HEK293 (cell line): ENCODE data around the gene TEX2.

ENCODE experiments used
- CTCF ChIA-PET: fragments of 350-600 bp; formaldehyde crosslinking; extraction: SDS; loops from one replicate; lab custom pipeline; 2021; ENCODE audit warnings: antibody characterized with exemption; lab: Yijun Ruan, JAX
- POLR2A ChIA-PET: fragments of 300-600 bp; formaldehyde crosslinking; extraction: SDS; loops from one replicate; lab custom pipeline; 2020; ENCODE audit warnings: antibody characterized with exemption, inconsistent platforms; lab: Yijun Ruan, JAX
- H3K27ac ChIP-seq: fragments of 200-500 bp; sonication (Bioruptor generic); 2 replicates; pipeline ENCODE4 v1.5.1; 2014; ENCODE audit warnings: low read depth, low read length, control low read depth, inconsistent platforms; ENCODE audit errors: extremely low read depth
- H3K36me3 ChIP-seq, 2 experiments: fragments of 200-500 bp in 1 of 2; sonication (Bioruptor generic) in 1 of 2; 1 replicate in 1 of 2; 2 replicates in 1 of 2; pipeline ENCODE4 v1.5.1; 2014 to 2017; ENCODE audit warnings: inconsistent platforms in 2 of 2, low read length in 2 of 2; ENCODE audit not compliant: control insufficient read depth in 2 of 2, insufficient read depth in 1 of 2
- H3K4me1 ChIP-seq: fragments of 200-500 bp; sonication (Bioruptor generic); 2 replicates; pipeline ENCODE4 v1.5.1; 2014; ENCODE audit warnings: mild to moderate bottlenecking, low read length, inconsistent platforms; ENCODE audit not compliant: control insufficient read depth, insufficient read depth
- H3K4me3 ChIP-seq: 2 replicates; pipeline ENCODE4 v1.5.1; 2011; ENCODE audit warnings: low read depth, mild to moderate bottlenecking, control low read depth, low read length, moderate library complexity
- H3K9me3 ChIP-seq: fragments of 200-500 bp; sonication (Bioruptor generic); 2 replicates; pipeline ENCODE4 v1.5.1; 2014; ENCODE audit warnings: low read depth, low read length, inconsistent platforms; ENCODE audit not compliant: control insufficient read depth, insufficient read depth
- EGR2 ChIP-seq: fragments of 450-650 bp; formaldehyde crosslinking; IDR thresholded peaks from 2 replicates; pipeline ENCODE4 v1.5.1; 2016; ENCODE audit warnings: low read depth, missing biosample characterization, missing genetic modification characterization
- FEZF1 ChIP-seq: fragments of 450-650 bp; formaldehyde crosslinking; IDR thresholded peaks from 2 replicates; pipeline ENCODE4 v1.5.1; 2016; ENCODE audit warnings: missing biosample characterization, missing genetic modification characterization
- GLIS1 ChIP-seq: fragments of 450-650 bp; formaldehyde crosslinking; IDR thresholded peaks from 2 replicates; pipeline ENCODE4 v1.5.1; 2016; ENCODE audit warnings: missing biosample characterization, missing genetic modification characterization
- KLF1 ChIP-seq: fragments of 450-650 bp; formaldehyde crosslinking; IDR thresholded peaks from 2 replicates; pipeline ENCODE4 v1.5.1; 2016; ENCODE audit warnings: missing biosample characterization, missing genetic modification characterization
- PBX3 ChIP-seq: sonication (generic); formaldehyde crosslinking; IDR thresholded peaks from 2 replicates; pipeline ENCODE4 v1.8.1; 2022; ENCODE audit warnings: mild to moderate bottlenecking, moderate library complexity, missing genetic modification reagents
- PRDM4 ChIP-seq: fragments of 450-650 bp; formaldehyde crosslinking; IDR thresholded peaks from 2 replicates; pipeline ENCODE4 v1.5.1; 2017; ENCODE audit warnings: missing biosample characterization, missing genetic modification characterization
- SCRT2 ChIP-seq: fragments of 450-650 bp; formaldehyde crosslinking; IDR thresholded peaks from 2 replicates; pipeline ENCODE4 v1.5.1; 2016; ENCODE audit warnings: missing biosample characterization, missing genetic modification characterization
- TCF7L2 ChIP-seq: IDR thresholded peaks from 2 replicates; pipeline ENCODE4 v1.6.1; 2011; ENCODE audit warnings: low read depth, mild to moderate bottlenecking, inconsistent platforms, low read length, moderate library complexity, borderline replicate concordance
- ZFP3 ChIP-seq: fragments of 450-650 bp; formaldehyde crosslinking; IDR thresholded peaks from 2 replicates; pipeline ENCODE4 v1.5.1; 2016; ENCODE audit warnings: low read depth, missing biosample characterization, missing genetic modification characterization
- ZNF138 ChIP-seq: fragments of 450-650 bp; formaldehyde crosslinking; IDR thresholded peaks from 2 replicates; pipeline ENCODE4 v1.5.1; 2016; ENCODE audit warnings: missing biosample characterization, missing genetic modification characterization, borderline replicate concordance
- ZNF184 ChIP-seq: fragments of 450-650 bp; IDR thresholded peaks from 2 replicates; pipeline ENCODE4 v1.5.1; 2018; ENCODE audit warnings: missing biosample characterization, mild to moderate bottlenecking, missing genetic modification characterization
- ZNF19 ChIP-seq: fragments of 450-650 bp; formaldehyde crosslinking; IDR thresholded peaks from 2 replicates; pipeline ENCODE4; 2016; ENCODE audit warnings: missing biosample characterization, missing genetic modification characterization, low read depth
- ZNF2 ChIP-seq: fragments of 450-650 bp; formaldehyde crosslinking; IDR thresholded peaks from 2 replicates; pipeline ENCODE4 v1.5.1; 2016; ENCODE audit warnings: missing biosample characterization, missing genetic modification characterization
- ZNF202 ChIP-seq: fragments of 450-650 bp; formaldehyde crosslinking; IDR thresholded peaks from 2 replicates; pipeline ENCODE4 v1.5.1; 2016; ENCODE audit warnings: missing biosample characterization, missing genetic modification characterization, borderline replicate concordance
- ZNF266 ChIP-seq: fragments of 450-650 bp; formaldehyde crosslinking; IDR thresholded peaks from 2 replicates; pipeline ENCODE4 v1.5.1; 2016; ENCODE audit warnings: missing biosample characterization, missing genetic modification characterization, low read depth
- ZNF48 ChIP-seq: fragments of 450-650 bp; formaldehyde crosslinking; IDR thresholded peaks from 2 replicates; pipeline ENCODE4 v1.5.1; 2016; ENCODE audit warnings: missing biosample characterization, missing genetic modification characterization
- ZNF513 ChIP-seq: fragments of 450-650 bp; IDR thresholded peaks from 2 replicates; pipeline ENCODE4 v1.5.1; 2018; ENCODE audit warnings: missing biosample characterization, missing genetic modification characterization
- ZNF623 ChIP-seq: fragments of 450-650 bp; formaldehyde crosslinking; IDR thresholded peaks from 2 replicates; pipeline ENCODE4 v1.5.1; 2016; ENCODE audit warnings: missing biosample characterization, missing genetic modification characterization
- ZNF830 ChIP-seq: fragments of 450-650 bp; IDR thresholded peaks from 2 replicates; pipeline ENCODE4 v1.5.0; 2018; ENCODE audit warnings: missing biosample characterization, missing genetic modification characterization, low read depth, mild to moderate bottlenecking, moderate library complexity
- TF ChIP-seq, protein P1 (sequence below): fragments of 450-650 bp; formaldehyde crosslinking; IDR thresholded peaks from 2 replicates; pipeline ENCODE4 v1.5.1; 2016; ENCODE audit warnings: missing biosample characterization, missing genetic modification characterization, low read depth
- TF ChIP-seq, protein P2 (sequence below): fragments of 450-650 bp; formaldehyde crosslinking; IDR thresholded peaks from 2 replicates; pipeline ENCODE4 v1.5.1; 2016; ENCODE audit warnings: missing biosample characterization, missing genetic modification characterization
- TF ChIP-seq, protein P3 (sequence below): fragments of 450-650 bp; formaldehyde crosslinking; IDR thresholded peaks from 2 replicates; pipeline ENCODE4 v1.5.0; 2017; ENCODE audit warnings: missing biosample characterization, missing genetic modification characterization, borderline replicate concordance

Gene TEX2

GRCh38 chr17:64130559-64131001 is 132.5 kb downstream of the TEX2 start:
- CTCF ChIA-PET = interaction anchor here (0.6 to 9.9 kb wide), 9 partner anchors 15 to 218 kb away, joined by 3 to 295 read pairs (median 8); partner anchors contain the start of gene CSHL1
- POLR2A ChIA-PET = interaction anchor here (0.5 to 3.5 kb wide), 3 partner anchors 15 to 140 kb away, joined by 3 to 19 read pairs (median 3); no protein-coding TSS in a partner anchor
- TF ChIP-seq PBX3 (peak; percentile 60), PRDM4 (peak; percentile 1; the same call in 1 of the 2 replicates), ZNF513 (tag by site-specific recombination) (no peak)
- Histone ChIP-seq H3K4me1 (peaks cover 8% of the 10 kb centered on the region), H3K36me3 (no peaks in the 10 kb centered on the region), H3K9me3 (no peaks in the 10 kb centered on the region), H3K27ac (no peak overlapping the region), H3K4me3 (peak overlapping the region; percentile 27)

- Histone ChIP-seq H3K4me3 (peak within 1 kb of the TSS; percentile 83), H3K36me3 (no peaks in the 10 kb centered on the region), H3K27ac (peak within 1 kb of the TSS; percentile 70), H3K9me3 (no peaks in the 10 kb centered on the region), H3K4me1 (peaks cover 8% of the 10 kb centered on the region)
- ChIA-PET POLR2A (interaction anchor here (0.5 to 3.5 kb wide), 6 partner anchors 9 to 141 kb away, joined by 3 to 19 read pairs (median 3); no protein-coding TSS in a partner anchor), CTCF (interaction anchor here (0.5 to 9.9 kb wide), 7 partner anchors 9 to 184 kb away, joined by 3 to 295 read pairs (median 3); no protein-coding TSS in a partner anchor)
- no peak for TF ChIP-seq SCRT2 (tag by site-specific recombination)
- TF ChIP-seq ZNF2 = no peak
- TF ChIP-seq, protein P1, sequence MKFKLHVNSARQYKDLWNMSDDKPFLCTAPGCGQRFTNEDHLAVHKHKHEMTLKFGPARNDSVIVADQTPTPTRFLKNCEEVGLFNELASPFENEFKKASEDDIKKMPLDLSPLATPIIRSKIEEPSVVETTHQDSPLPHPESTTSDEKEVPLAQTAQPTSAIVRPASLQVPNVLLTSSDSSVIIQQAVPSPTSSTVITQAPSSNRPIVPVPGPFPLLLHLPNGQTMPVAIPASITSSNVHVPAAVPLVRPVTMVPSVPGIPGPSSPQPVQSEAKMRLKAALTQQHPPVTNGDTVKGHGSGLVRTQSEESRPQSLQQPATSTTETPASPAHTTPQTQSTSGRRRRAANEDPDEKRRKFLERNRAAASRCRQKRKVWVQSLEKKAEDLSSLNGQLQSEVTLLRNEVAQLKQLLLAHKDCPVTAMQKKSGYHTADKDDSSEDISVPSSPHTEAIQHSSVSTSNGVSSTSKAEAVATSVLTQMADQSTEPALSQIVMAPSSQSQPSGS (tag by site-specific recombination) = no peak
- TF ChIP-seq ZFP3 (tag by site-specific recombination) = no peak
- TF ChIP-seq, protein P2, sequence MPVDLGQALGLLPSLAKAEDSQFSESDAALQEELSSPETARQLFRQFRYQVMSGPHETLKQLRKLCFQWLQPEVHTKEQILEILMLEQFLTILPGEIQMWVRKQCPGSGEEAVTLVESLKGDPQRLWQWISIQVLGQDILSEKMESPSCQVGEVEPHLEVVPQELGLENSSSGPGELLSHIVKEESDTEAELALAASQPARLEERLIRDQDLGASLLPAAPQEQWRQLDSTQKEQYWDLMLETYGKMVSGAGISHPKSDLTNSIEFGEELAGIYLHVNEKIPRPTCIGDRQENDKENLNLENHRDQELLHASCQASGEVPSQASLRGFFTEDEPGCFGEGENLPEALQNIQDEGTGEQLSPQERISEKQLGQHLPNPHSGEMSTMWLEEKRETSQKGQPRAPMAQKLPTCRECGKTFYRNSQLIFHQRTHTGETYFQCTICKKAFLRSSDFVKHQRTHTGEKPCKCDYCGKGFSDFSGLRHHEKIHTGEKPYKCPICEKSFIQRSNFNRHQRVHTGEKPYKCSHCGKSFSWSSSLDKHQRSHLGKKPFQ (tag by site-specific recombination) = no peak
- TF ChIP-seq ZNF184 (tag by site-specific recombination) = no peak
- TF ChIP-seq ZNF830 (tag by site-specific recombination) = no peak
- no peak for TF ChIP-seq FEZF1 (tag by site-specific recombination)
- no peak for TF ChIP-seq ZNF48 (tag by site-specific recombination)
- no peak for TF ChIP-seq ZNF19
- no peak for TF ChIP-seq ZNF266 (tag by site-specific recombination)
- TF ChIP-seq, protein P3, sequence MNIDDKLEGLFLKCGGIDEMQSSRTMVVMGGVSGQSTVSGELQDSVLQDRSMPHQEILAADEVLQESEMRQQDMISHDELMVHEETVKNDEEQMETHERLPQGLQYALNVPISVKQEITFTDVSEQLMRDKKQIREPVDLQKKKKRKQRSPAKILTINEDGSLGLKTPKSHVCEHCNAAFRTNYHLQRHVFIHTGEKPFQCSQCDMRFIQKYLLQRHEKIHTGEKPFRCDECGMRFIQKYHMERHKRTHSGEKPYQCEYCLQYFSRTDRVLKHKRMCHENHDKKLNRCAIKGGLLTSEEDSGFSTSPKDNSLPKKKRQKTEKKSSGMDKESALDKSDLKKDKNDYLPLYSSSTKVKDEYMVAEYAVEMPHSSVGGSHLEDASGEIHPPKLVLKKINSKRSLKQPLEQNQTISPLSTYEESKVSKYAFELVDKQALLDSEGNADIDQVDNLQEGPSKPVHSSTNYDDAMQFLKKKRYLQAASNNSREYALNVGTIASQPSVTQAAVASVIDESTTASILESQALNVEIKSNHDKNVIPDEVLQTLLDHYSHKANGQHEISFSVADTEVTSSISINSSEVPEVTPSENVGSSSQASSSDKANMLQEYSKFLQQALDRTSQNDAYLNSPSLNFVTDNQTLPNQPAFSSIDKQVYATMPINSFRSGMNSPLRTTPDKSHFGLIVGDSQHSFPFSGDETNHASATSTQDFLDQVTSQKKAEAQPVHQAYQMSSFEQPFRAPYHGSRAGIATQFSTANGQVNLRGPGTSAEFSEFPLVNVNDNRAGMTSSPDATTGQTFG = no peak
- no peak for TF ChIP-seq TCF7L2
- TF ChIP-seq EGR2 (tag by site-specific recombination) = peak; percentile 63
- no peak for TF ChIP-seq ZNF202 (tag by site-specific recombination)
- peak; percentile 63 for TF ChIP-seq KLF1
- no peak for TF ChIP-seq GLIS1 (tag by site-specific recombination)
- no peak for TF ChIP-seq ZNF623 (tag by site-specific recombination)
- TF ChIP-seq ZNF138 (tag by site-specific recombination) = no peak
Measured at GRCh38 chr17:64129765-64130558, 133.1 kb downstream of the TEX2 start, which contains the start of gene ERN1. Gene ERN1, minus strand, starts transcription at chr17:64130144. Its CDS starts 115 bp downstream, at chr17:64130029.
